ENCODE data around the gene PPM1J. TPM values are rescaled to one million over a fixed set of nuclear protein-coding genes. Genes with fewer than 3 reads are reported as not detected.
A peak's percentile ranks its signal among the peaks of the same experiment; 100 is the strongest.

Gene PPM1J
- total and polyA plus RNA-seq, 2 donors from 2014 or later, result 2.0 to 3.4 TPM

DNA sequence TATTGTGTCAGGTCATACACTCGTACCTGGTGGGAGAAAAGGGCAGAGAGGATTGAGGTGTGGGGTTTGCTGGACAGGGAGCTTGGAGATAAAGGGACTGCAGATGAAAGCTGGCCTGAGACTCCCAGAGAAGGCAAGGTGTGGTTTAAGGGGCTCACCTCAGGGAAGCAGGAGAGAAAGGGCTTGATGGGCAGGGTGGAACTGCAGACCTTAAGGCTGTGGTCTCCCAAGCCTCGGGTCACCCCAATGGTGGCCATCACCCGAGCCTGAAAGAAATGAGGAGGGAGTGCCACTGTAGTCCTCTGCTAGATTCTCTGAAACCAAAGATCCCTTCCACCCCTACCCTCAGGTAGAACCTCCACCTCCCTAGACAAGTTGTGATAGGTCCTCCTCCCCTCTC lies 4.5 kb downstream of the PPM1J start:
- Histone ChIP-seq H3K9me3 (ENCODE audit: control insufficient read depth in 2 of 3, insufficient read depth in 1 of 3, low read length in 3 of 3) (no peaks in the 10 kb centered on the region), H3K4me1 (ENCODE audit: control insufficient read depth in 2 of 3, insufficient read depth in 2 of 3, low read depth in 1 of 3, low read length in 3 of 3) (peaks cover 0 to 22% (median 14%) of the 10 kb centered on the region in 3 donors), H3K4me3 (ENCODE audit: low read length in 3 of 3) (no peak overlapping the region), H3K36me3 (ENCODE audit: control insufficient read depth in 2 of 3, insufficient read depth in 3 of 3, low read length in 3 of 3) (no peaks in the 10 kb centered on the region), H3K27ac (ENCODE audit: low read depth in 2 of 2, low read length in 2 of 2) (no peak overlapping the region), H3K9ac (ENCODE audit: low read length in 3 of 3) (no peak overlapping the region), H3K27me3 (ENCODE audit: control insufficient read depth, insufficient read depth, low read length) (no peaks in the 10 kb centered on the region)
- TF ChIP-seq, protein P1, sequence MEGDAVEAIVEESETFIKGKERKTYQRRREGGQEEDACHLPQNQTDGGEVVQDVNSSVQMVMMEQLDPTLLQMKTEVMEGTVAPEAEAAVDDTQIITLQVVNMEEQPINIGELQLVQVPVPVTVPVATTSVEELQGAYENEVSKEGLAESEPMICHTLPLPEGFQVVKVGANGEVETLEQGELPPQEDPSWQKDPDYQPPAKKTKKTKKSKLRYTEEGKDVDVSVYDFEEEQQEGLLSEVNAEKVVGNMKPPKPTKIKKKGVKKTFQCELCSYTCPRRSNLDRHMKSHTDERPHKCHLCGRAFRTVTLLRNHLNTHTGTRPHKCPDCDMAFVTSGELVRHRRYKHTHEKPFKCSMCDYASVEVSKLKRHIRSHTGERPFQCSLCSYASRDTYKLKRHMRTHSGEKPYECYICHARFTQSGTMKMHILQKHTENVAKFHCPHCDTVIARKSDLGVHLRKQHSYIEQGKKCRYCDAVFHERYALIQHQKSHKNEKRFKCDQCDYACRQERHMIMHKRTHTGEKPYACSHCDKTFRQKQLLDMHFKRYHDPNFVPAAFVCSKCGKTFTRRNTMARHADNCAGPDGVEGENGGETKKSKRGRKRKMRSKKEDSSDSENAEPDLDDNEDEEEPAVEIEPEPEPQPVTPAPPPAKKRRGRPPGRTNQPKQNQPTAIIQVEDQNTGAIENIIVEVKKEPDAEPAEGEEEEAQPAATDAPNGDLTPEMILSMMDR (IDR thresholded peaks at IDR 0.05; ENCODE audit: borderline replicate concordance, extremely low read depth, insufficient read depth), result no peak
- DNase-seq (peak in 1 of 5 donors; percentile 29), FAIRE-seq (no peak)
- intact Hi-C loops (cut with DNase I), result no loop called here

DNA sequence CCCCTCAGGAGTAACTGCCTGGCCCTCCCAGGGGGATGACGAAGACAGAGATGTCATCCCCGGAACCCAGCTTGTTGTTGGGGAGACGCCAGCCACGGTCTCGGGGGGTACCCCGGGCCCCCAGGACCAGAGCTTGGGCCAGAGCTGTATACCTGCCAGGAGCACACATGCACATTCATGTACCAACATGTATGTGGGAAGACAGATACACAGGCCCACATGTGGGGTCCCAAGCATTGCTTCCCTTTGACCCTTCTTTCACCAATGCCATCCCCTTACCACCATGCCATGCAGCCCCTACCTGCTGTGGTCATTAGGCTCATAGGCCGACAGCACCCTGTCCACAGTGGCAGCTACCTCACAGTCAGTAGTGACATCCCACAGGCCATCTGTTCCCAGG lies 5.0 kb downstream of the PPM1J start:
- H3K36me3 ChIP-seq (ENCODE audit: control insufficient read depth in 2 of 3, insufficient read depth in 3 of 3, low read length in 3 of 3), result no peaks in the 10 kb centered on the region
- peaks cover 0 to 23% (median 18%) of the 10 kb centered on the region in 3 donors for H3K4me1 ChIP-seq (ENCODE audit: control insufficient read depth in 2 of 3, insufficient read depth in 2 of 3, low read depth in 1 of 3, low read length in 3 of 3)
- H3K9ac ChIP-seq (ENCODE audit: low read length in 3 of 3), result no peak overlapping the region
- H3K27ac ChIP-seq (ENCODE audit: low read depth in 2 of 2, low read length in 2 of 2), result no peak overlapping the region
- no peaks in the 10 kb centered on the region for H3K27me3 ChIP-seq (ENCODE audit: control insufficient read depth, insufficient read depth, low read length)
- intact Hi-C loops (cut with DNase I), result no loop called here
- H3K9me3 ChIP-seq (ENCODE audit: control insufficient read depth in 2 of 3, insufficient read depth in 1 of 3, low read length in 3 of 3), result no peaks in the 10 kb centered on the region
- TF ChIP-seq, protein P1 (IDR thresholded peaks at IDR 0.05; ENCODE audit: borderline replicate concordance, extremely low read depth, insufficient read depth), result no peak
- DNase-seq (peak in 1 of 5 donors; percentile 34), FAIRE-seq (no peak)
- no peak overlapping the region for H3K4me3 ChIP-seq (ENCODE audit: low read length in 3 of 3)

DNA sequence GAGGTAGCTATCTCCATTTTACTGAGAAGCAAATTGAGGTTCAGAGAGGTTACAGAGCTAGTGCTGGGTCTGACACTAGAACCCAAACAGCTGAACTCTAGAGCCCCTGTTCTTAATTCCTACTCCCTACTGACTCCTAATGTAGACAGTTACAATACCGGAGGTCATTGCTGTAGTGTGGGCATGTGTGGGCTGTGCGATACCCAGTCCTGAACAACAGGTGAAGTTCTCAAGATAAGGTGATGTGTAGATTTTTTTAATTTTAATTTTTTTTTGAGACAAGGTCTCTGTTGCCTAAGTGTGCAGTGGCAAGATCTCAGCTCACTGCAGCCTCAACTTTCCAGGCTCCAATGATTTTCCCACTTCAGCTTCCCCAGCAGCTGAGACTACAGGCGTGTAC lies 6.6 kb downstream of the PPM1J start:
- Histone ChIP-seq H3K9me3 (ENCODE audit: control insufficient read depth in 2 of 3, insufficient read depth in 1 of 3, low read length in 3 of 3) (no peaks in the 10 kb centered on the region), H3K4me3 (ENCODE audit: low read length in 3 of 3) (no peak overlapping the region), H3K27me3 (ENCODE audit: control insufficient read depth, insufficient read depth, low read length) (no peaks in the 10 kb centered on the region), H3K9ac (ENCODE audit: low read length in 3 of 3) (no peak overlapping the region), H3K27ac (ENCODE audit: low read depth in 2 of 2, low read length in 2 of 2) (no peak overlapping the region), H3K4me1 (ENCODE audit: control insufficient read depth in 2 of 3, insufficient read depth in 2 of 3, low read depth in 1 of 3, low read length in 3 of 3) (peaks cover 0 to 23% (median 20%) of the 10 kb centered on the region in 3 donors), H3K36me3 (ENCODE audit: control insufficient read depth in 2 of 3, insufficient read depth in 3 of 3, low read length in 3 of 3) (no peaks in the 10 kb centered on the region)
- DNase-seq, result peak in 1 of 5 donors; percentile 24
- TF ChIP-seq, protein P1 (IDR thresholded peaks at IDR 0.05; ENCODE audit: borderline replicate concordance, extremely low read depth, insufficient read depth), result no peak
- no peak for FAIRE-seq
- intact Hi-C loops (cut with DNase I), result no loop called here

DNA sequence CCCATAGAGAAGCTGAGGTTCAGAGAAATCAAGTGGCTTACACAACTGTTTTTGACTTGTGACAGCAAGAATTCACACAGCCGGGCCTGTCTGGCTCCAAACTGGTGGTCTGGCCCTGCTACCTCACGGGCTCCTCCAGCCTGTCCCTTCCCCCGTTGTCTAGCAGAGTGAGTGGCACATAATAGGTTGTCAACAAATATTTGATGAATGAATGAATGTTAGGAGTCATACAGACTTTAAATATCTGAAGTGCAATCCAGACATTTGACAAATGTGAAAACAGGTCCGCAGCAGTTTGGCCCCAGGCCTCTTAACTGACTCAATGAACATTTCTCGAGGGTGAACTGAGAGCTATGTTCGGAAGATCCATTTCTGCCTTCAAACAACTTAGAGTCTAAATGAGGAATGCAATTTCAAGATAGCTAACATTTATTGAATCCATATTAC lies 7.1 kb downstream of the PPM1J start:
- no peaks in the 10 kb centered on the region for H3K27me3 ChIP-seq (ENCODE audit: control insufficient read depth, insufficient read depth, low read length)
- peak overlapping the region in 1 of 3 donors; percentile 62 for H3K9ac ChIP-seq (ENCODE audit: low read length in 3 of 3)
- peak in 1 of 5 donors; percentile 28 for DNase-seq
- peak overlapping the region in 1 of 3 donors; percentile 60 for H3K4me3 ChIP-seq (ENCODE audit: low read length in 3 of 3)
- peaks cover 0 to 3% (median 0%) of the 10 kb centered on the region in 3 donors for H3K36me3 ChIP-seq (ENCODE audit: control insufficient read depth in 2 of 3, insufficient read depth in 3 of 3, low read length in 3 of 3)
- intact Hi-C loops (cut with DNase I), result no loop called here
- H3K27ac ChIP-seq (ENCODE audit: low read depth in 2 of 2, low read length in 2 of 2), result no peak overlapping the region
- H3K4me1 ChIP-seq (ENCODE audit: control insufficient read depth in 2 of 3, insufficient read depth in 2 of 3, low read depth in 1 of 3, low read length in 3 of 3), result peaks cover 0 to 27% (median 20%) of the 10 kb centered on the region in 3 donors
- FAIRE-seq, result no peak
- TF ChIP-seq, protein P1 (IDR thresholded peaks at IDR 0.05; ENCODE audit: borderline replicate concordance, extremely low read depth, insufficient read depth), result no peak
- no peaks in the 10 kb centered on the region for H3K9me3 ChIP-seq (ENCODE audit: control insufficient read depth in 2 of 3, insufficient read depth in 1 of 3, low read length in 3 of 3)

Data from kidney (tissue), 14 donors.